ENCODE data around the gene PLEKHA7. TPM values are rescaled to one million over a fixed set of nuclear protein-coding genes. Genes with fewer than 3 reads are reported as not detected.
"Not testable (repeated sequence)": the region's sequence is repeated elsewhere in the genome, so short reads cannot be mapped to it uniquely, and the experiment has no call there.

The PLEKHA7 gene
- total RNA-seq, 1 donor from 2014 or later: 15.6 TPM

DNA sequence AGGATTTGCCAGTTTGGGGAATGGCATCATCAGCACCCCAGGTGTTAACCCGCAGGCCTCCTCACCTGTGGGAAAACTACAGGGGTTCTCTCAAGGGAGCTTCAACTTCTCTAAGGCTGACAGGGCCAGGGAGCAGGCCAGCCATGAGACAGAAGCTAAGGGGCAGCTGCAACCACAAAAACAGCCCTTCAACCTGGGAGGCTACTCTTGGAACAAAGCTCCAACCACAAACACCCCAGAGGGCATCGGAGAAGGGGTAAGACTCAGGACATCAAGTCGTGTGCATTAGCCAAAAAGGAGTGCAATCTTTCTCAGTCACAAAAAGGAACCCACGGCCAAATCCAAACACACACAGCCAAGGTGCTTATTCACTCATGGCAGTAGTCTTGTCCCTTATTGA is 103.0 kb downstream of the PLEKHA7 start:
- Mint-ChIP-seq H3K4me3 (ENCODE audit: unreplicated experiment) (no peak overlapping the region), H3K9me3 (ENCODE audit: unreplicated experiment) (no peaks in the 10 kb centered on the region), H3K27me3 (ENCODE audit: unreplicated experiment) (peaks cover 4% of the 10 kb centered on the region), H3K4me1 (ENCODE audit: unreplicated experiment) (no peaks in the 10 kb centered on the region), H3K27ac (ENCODE audit: unreplicated experiment) (no peak overlapping the region), H3K36me3 (ENCODE audit: unreplicated experiment) (no peaks in the 10 kb centered on the region)
- no peak for DNase-seq (ENCODE audit: extremely low spot score, unreplicated experiment)
- TF ChIP-seq, protein P1, sequence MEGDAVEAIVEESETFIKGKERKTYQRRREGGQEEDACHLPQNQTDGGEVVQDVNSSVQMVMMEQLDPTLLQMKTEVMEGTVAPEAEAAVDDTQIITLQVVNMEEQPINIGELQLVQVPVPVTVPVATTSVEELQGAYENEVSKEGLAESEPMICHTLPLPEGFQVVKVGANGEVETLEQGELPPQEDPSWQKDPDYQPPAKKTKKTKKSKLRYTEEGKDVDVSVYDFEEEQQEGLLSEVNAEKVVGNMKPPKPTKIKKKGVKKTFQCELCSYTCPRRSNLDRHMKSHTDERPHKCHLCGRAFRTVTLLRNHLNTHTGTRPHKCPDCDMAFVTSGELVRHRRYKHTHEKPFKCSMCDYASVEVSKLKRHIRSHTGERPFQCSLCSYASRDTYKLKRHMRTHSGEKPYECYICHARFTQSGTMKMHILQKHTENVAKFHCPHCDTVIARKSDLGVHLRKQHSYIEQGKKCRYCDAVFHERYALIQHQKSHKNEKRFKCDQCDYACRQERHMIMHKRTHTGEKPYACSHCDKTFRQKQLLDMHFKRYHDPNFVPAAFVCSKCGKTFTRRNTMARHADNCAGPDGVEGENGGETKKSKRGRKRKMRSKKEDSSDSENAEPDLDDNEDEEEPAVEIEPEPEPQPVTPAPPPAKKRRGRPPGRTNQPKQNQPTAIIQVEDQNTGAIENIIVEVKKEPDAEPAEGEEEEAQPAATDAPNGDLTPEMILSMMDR (IDR thresholded peaks at IDR 0.05): no peak

DNA sequence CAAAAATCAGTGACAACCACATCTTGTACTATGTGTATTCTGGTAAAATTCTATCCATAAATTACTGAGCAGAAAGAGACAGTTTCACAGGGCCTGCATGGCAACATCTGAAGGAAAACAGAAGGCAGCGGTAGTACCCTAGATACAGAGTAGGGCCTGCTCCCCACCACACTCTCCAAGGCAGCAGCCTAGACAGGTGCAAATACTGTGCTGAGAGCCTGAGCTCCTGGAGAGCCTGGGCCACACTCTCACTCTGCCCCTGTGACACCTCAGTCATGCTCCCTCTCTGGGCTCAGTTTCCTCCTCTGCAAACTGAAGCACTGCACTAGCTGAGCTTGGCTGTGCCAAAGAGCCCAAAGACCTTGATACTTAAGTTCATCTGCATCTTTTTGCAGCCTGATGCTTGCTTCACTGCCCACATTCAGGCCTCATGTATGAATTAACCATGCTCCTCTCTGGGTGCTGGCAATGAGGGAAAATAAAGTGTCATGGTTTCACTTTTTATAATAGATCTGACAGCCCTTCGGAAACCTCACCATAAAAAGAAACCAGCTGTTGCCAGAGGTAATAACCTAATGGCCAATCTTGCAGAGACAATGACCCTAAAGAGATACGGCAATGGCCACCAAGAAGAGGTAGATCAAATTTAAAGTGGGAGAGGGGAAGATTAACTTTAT is 104.7 kb downstream of the PLEKHA7 start:
- no peaks in the 10 kb centered on the region for H3K36me3 Mint-ChIP-seq (ENCODE audit: unreplicated experiment)
- H3K4me1 Mint-ChIP-seq (ENCODE audit: unreplicated experiment): no peaks in the 10 kb centered on the region
- TF ChIP-seq, protein P1 (IDR thresholded peaks at IDR 0.05): no peak
- H3K9me3 Mint-ChIP-seq (ENCODE audit: unreplicated experiment): no peaks in the 10 kb centered on the region
- peaks cover 4% of the 10 kb centered on the region for H3K27me3 Mint-ChIP-seq (ENCODE audit: unreplicated experiment)
- no peak overlapping the region for H3K27ac Mint-ChIP-seq (ENCODE audit: unreplicated experiment)
- no peak overlapping the region for H3K4me3 Mint-ChIP-seq (ENCODE audit: unreplicated experiment)
- DNase-seq (ENCODE audit: extremely low spot score, unreplicated experiment): no peak

DNA sequence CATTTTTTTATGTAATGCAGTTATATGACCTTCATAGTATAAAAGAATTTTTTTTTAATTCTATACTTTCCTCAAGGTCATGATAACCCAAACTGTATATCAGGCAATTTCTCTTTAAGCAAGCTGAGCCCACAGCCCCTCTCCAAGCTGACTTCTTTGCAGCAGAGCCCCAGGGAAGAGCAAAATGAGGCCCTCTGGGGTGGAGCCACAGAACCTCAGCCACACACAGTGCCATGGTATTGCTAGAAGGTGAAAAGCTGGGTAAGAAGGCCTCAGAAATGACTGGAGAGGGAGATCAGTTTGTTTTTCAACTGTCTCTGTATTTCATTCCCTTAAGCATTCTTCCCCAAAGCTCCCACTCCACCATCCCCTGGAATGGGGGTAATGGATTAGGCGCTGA is 108.8 kb downstream of the PLEKHA7 start:
- H3K36me3 Mint-ChIP-seq (ENCODE audit: unreplicated experiment): no peaks in the 10 kb centered on the region
- H3K4me1 Mint-ChIP-seq (ENCODE audit: unreplicated experiment): no peaks in the 10 kb centered on the region
- H3K4me3 Mint-ChIP-seq (ENCODE audit: unreplicated experiment): no peak overlapping the region
- H3K9me3 Mint-ChIP-seq (ENCODE audit: unreplicated experiment): no peaks in the 10 kb centered on the region
- TF ChIP-seq, protein P1 (IDR thresholded peaks at IDR 0.05): no peak
- no peak for DNase-seq (ENCODE audit: extremely low spot score, unreplicated experiment)
- no peaks in the 10 kb centered on the region for H3K27me3 Mint-ChIP-seq (ENCODE audit: unreplicated experiment)
- H3K27ac Mint-ChIP-seq (ENCODE audit: unreplicated experiment): no peak overlapping the region

DNA sequence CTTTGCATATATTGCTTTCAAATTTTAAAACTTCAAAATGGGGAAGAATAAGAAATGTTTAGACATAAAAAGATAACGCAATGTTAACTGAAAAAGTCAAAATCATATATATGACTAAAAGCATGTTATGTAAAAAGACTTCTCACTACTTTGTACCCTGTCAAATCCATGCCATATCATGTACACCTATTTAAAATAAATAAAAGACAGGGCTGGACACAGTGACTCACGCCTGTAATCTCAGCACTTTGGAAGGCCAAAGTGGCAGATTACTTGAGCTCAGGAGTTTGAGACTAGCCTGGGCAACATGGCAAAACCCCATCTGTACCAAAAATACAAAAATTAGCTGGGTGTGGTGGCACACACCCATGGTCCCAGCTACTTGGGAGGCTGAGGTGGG is 109.5 kb downstream of the PLEKHA7 start:
- not testable (repeated sequence) for H3K27me3 Mint-ChIP-seq (ENCODE audit: unreplicated experiment); H3K4me3 Mint-ChIP-seq (ENCODE audit: unreplicated experiment); DNase-seq (ENCODE audit: extremely low spot score, unreplicated experiment); H3K27ac Mint-ChIP-seq (ENCODE audit: unreplicated experiment); H3K9me3 Mint-ChIP-seq (ENCODE audit: unreplicated experiment); H3K4me1 Mint-ChIP-seq (ENCODE audit: unreplicated experiment); H3K36me3 Mint-ChIP-seq (ENCODE audit: unreplicated experiment)

DNA sequence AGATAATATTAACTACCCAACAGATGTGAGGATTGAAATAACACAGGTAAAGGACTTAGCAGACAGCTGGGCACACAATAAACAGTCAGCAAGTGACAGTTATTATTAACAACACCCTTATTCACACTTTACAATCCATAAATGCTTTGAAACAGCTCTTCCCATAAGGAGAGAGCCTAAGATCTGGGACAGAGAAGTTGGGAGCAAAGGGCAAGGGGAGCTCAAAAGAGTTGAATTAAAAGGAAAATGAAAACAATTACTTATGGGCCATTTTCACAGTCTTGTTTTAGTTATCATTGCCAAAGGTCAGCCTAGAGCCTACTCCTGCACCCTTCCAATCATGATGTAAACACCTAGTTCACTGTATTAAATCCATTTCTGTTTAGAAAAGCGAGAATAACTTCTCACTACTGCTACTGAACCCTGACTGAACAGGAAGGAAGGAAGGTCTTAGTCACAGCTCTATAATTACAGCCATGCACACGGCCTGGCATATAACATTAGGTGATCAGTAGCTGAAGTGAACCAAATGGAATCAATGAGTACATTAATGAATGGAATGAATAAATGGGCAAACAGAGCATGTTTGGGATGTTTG is 111.3 kb downstream of the PLEKHA7 start:
- no peak for DNase-seq (ENCODE audit: extremely low spot score, unreplicated experiment)
- no peaks in the 10 kb centered on the region for H3K27me3 Mint-ChIP-seq (ENCODE audit: unreplicated experiment)
- peaks cover 2% of the 10 kb centered on the region for H3K4me1 Mint-ChIP-seq (ENCODE audit: unreplicated experiment)
- no peak overlapping the region for H3K4me3 Mint-ChIP-seq (ENCODE audit: unreplicated experiment)
- H3K36me3 Mint-ChIP-seq (ENCODE audit: unreplicated experiment): no peaks in the 10 kb centered on the region
- TF ChIP-seq, protein P1 (IDR thresholded peaks at IDR 0.05): no peak
- H3K27ac Mint-ChIP-seq (ENCODE audit: unreplicated experiment): no peak overlapping the region
- H3K9me3 Mint-ChIP-seq (ENCODE audit: unreplicated experiment): no peaks in the 10 kb centered on the region
